HepG2 (cell line): ENCODE measurements around the gene SYCP2L. TPM values are rescaled to one million over a fixed set of nuclear protein-coding genes. Genes with fewer than 3 reads are reported as not detected.

ENCODE experiments used
- ATAC-seq: fragments of 200-7000 bp; cut with Tn5 transposase; 3 replicates; pipeline ENCODE4 v1.9.1; 2020; ENCODE audit warnings: mild to moderate bottlenecking, moderate library complexity
- BruUV-seq: library from RNA; stranded (reverse); fragments of 400-500 nt; replicated peaks from 2 replicates; lab custom pipeline; 2021; lab: Mats Ljungman, UMichigan
- CTCF ChIA-PET: fragments of 300-600 bp; formaldehyde crosslinking; extraction: SDS; loops from one replicate; lab custom pipeline; 2021; ENCODE audit warnings: low total read pairs, inconsistent platforms, low intra/inter-chr PET ratio; lab: Yijun Ruan, JAX
- POLR2A ChIA-PET: fragments of 350-600 bp; sonication (Branson Sonifier 250); formaldehyde crosslinking; loops from one replicate; lab custom pipeline; 2020; ENCODE audit warnings: antibody characterized with exemption, inconsistent platforms; lab: Yijun Ruan, JAX
- DNase-seq: peaks from one replicate; pipeline ENCODE4 v3.0.0-alpha.2; 2015; ENCODE audit warnings: low spot score
- FAIRE-seq: peaks from 3 replicates; lab custom pipeline; 2011; peaks lifted over from hg19 to GRCh38; lab: Jason Lieb, UNC
- H2AFZ ChIP-seq: one replicate; pipeline ENCODE4 v1.6.1; 2011; ENCODE audit warnings: low read length, inconsistent platforms
- H3K27ac ChIP-seq: fragments of 300-600 bp; 3 replicates; pipeline ENCODE4 v1.8.0; 2011; ENCODE audit warnings: mixed run types, mild to moderate bottlenecking, mixed read lengths, low read length, inconsistent platforms; ENCODE audit not compliant: insufficient read depth; ENCODE audit errors: extremely low read length
- H3K27me3 ChIP-seq, 2 experiments: fragments of 200-600 bp in 1 of 2; 2 replicates in 1 of 2; 3 replicates in 1 of 2; pipeline versions ENCODE4 v1.6.0 to v1.8.0; 2011; ENCODE audit warnings: low read length in 2 of 2, mild to moderate bottlenecking in 2 of 2, moderate library complexity in 2 of 2, inconsistent platforms in 1 of 2; ENCODE audit not compliant: insufficient read depth in 2 of 2, control insufficient read depth in 1 of 2
- H3K36me3 ChIP-seq, 2 experiments: fragments of 200-600 bp in 1 of 2; replicated peaks in 1 of 2; 2 replicates in 1 of 2; 3 replicates in 1 of 2; pipeline versions ENCODE4 v1.5.1 to v1.8.0; 2011; ENCODE audit warnings: low read length in 2 of 2, inconsistent platforms in 1 of 2; ENCODE audit not compliant: insufficient read depth in 2 of 2, control insufficient read depth in 1 of 2
- H3K4me1 ChIP-seq: 2 replicates; pipeline ENCODE4 v1.5.1; 2012; ENCODE audit warnings: low read length, inconsistent platforms; ENCODE audit not compliant: insufficient read depth
- H3K4me2 ChIP-seq: 2 replicates; pipeline ENCODE4 v1.6.0; 2011; ENCODE audit warnings: low read depth, low read length, inconsistent platforms
- H3K4me3 ChIP-seq, 3 experiments: fragments of 200-600 bp in 1 of 3; sonication (generic), shearing (Covaris generic) in 1 of 3; replicated peaks in 1 of 3; 2 replicates each; pipeline ENCODE4 v1.5.1; 2011 to 2016; ENCODE audit warnings: low read length in 3 of 3, inconsistent platforms in 2 of 3, low read depth in 2 of 3, mild to moderate bottlenecking in 2 of 3, control low read depth in 1 of 3, mixed read lengths in 1 of 3; ENCODE audit not compliant: insufficient read depth in 1 of 3
- H3K79me2 ChIP-seq: one replicate; pipeline ENCODE4 v1.6.1; 2011; ENCODE audit warnings: low read length, inconsistent platforms; ENCODE audit not compliant: insufficient read depth
- H3K9ac ChIP-seq: 2 replicates; pipeline ENCODE4 v1.6.0; 2011; ENCODE audit warnings: mild to moderate bottlenecking, low read depth, low read length, inconsistent platforms; ENCODE audit not compliant: insufficient read depth
- H3K9me3 ChIP-seq: 2 replicates; pipeline ENCODE4 v1.5.1; 2012; ENCODE audit warnings: mild to moderate bottlenecking, low read length
- H4K20me1 ChIP-seq: 2 replicates; pipeline ENCODE4 v1.6.0; 2011; ENCODE audit warnings: inconsistent platforms, mild to moderate bottlenecking, low read length, moderate library complexity; ENCODE audit not compliant: insufficient read depth
- CEBPB ChIP-seq: IDR thresholded peaks from 2 replicates; pipeline ENCODE4 v1.6.1; 2011; ENCODE audit warnings: low read depth, low read length, improper control_type of control experiment, borderline replicate concordance
- CEBPG ChIP-seq: IDR thresholded peaks from 2 replicates; pipeline ENCODE4 v1.6.1; 2016
- JUNB ChIP-seq: sonication (generic); formaldehyde crosslinking; IDR thresholded peaks from 2 replicates; pipeline ENCODE4 v1.8.0; 2022; ENCODE audit warnings: missing genetic modification reagents, mild to moderate bottlenecking, borderline replicate concordance
- NFYC ChIP-seq: IDR thresholded peaks from 2 replicates; pipeline ENCODE4 v1.6.1; 2016; ENCODE audit warnings: missing genetic modification reagents, missing compliant biosample characterization
- ZC3H4 ChIP-seq: sonication (generic); formaldehyde crosslinking; IDR thresholded peaks from 2 replicates; pipeline ENCODE4 v1.4.0; 2020; ENCODE audit warnings: missing genetic modification reagents, borderline replicate concordance
- ZNF253 ChIP-seq: sonication (generic); formaldehyde crosslinking; IDR thresholded peaks from 2 replicates; pipeline ENCODE4 v1.8.0; 2022; ENCODE audit warnings: mild to moderate bottlenecking, missing genetic modification reagents, borderline replicate concordance
- WGBS: methylation state at CpG from one replicate; pipeline ENCODE4 v1.1.6; 2017; ENCODE audit warnings: low lambda C conversion rate; 5-methylcytosine and 5-hydroxymethylcytosine counted together
- in situ Hi-C: cut with HindIII; loops from 2 replicates; pipeline ENCODE4 v1.10.0; 2017; ENCODE audit warnings: low pct_unique_long_range_greater_than_20kb; ENCODE audit not compliant: extremely low pct_ligation_motif_present
- intact Hi-C: fragments of 100-400 bp; cut with micrococcal nuclease; formaldehyde crosslinking; loops from one replicate; pipeline ENCODE4 v1.10.0; 2022; ENCODE audit not compliant: unreplicated experiment
- polyA plus RNA-seq, 8 experiments: library from polyadenylated mRNA; depleted of rRNA in 3 of 8; stranded (reverse) in 7 of 8; unstranded in 1 of 8; fragments of >200 nt; fragmentation: Illumina TruSeq in 4 of 8; extraction: Trizol in 4 of 8; gene quantifications; 2 replicates each; pipeline versions ENCODE4 v1.2.1 to v1.2.3, GENCODE V29; 2011 to 2016; ENCODE audit warnings: low read depth in 4 of 8, missing spikeins in 1 of 8, mixed read lengths in 1 of 8; ENCODE audit not compliant: insufficient read depth in 1 of 8
- total RNA-seq, 5 experiments: library from RNA; depleted of rRNA; stranded (reverse); fragments of >200 nt; fragmentation: Illumina TruSeq; extraction: Trizol; gene quantifications; 2 replicates each; pipeline ENCODE4 v1.2.3, GENCODE V29; 2016; ENCODE audit warnings: low read depth in 1 of 5

SYCP2L gene
- total and polyA plus RNA-seq, 2 of the 13 experiments (the other 11 are each of a cell fraction or from before 2014, with no cell fraction given) = 0.22 to 0.54 TPM

GRCh38 chr6:10901770-10902169 lies 14.9 kb downstream of the SYCP2L start:
- H3K4me3 ChIP-seq = no peak overlapping the region
- no peak overlapping the region for H3K27ac ChIP-seq
- 44% methylated on average over 4 of the region's 4 CpGs for WGBS
- no peak for ATAC-seq
- no TSS peak for BruUV-seq
- no peak overlapping the region for H2AFZ ChIP-seq
- no peak overlapping the region for H3K9ac ChIP-seq
- CTCF ChIA-PET = no interaction called here
- no peaks in the 10 kb centered on the region for H3K36me3 ChIP-seq
- no peak for FAIRE-seq
- intact Hi-C loops (no loop called here), in situ Hi-C loops (no loop called here)
- no peak for DNase-seq
- no peaks in the 10 kb centered on the region for H3K79me2 ChIP-seq
- H3K9me3 ChIP-seq = no peaks in the 10 kb centered on the region
- H4K20me1 ChIP-seq = no peaks in the 10 kb centered on the region
- H3K4me1 ChIP-seq = no peaks in the 10 kb centered on the region
- TF ChIP-seq NFYC (peak; percentile 11; the same call in 1 of the 2 replicates), ZC3H4 (no peak)
- no peaks in the 10 kb centered on the region; a peak in 1 of 5 replicates for H3K27me3 ChIP-seq
- no peak overlapping the region for H3K4me2 ChIP-seq
- POLR2A ChIA-PET = no interaction called here

DNA sequence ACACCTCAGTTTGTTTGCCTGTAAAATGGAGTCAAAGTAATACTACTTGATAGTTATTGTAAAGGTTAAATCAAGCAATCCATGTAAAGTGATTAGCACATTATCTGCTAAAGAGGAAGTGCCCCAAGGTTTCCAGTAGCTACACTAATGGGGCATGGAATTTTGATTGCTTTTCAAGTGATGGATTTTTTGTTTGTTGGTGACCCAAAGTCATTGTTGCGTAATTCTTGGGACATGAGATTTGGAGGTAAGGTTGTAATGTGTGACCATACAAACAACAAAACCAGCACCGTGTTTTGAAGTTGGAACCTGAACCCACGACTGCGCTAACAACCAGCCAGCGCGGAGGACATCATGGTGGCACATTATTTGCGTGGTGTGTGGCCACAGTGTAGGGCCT lies 17.2 kb downstream of the SYCP2L start:
- Histone ChIP-seq H3K79me2 (no peaks in the 10 kb centered on the region), H3K36me3 (no peaks in the 10 kb centered on the region), H3K27ac (no peak overlapping the region), H4K20me1 (no peaks in the 10 kb centered on the region), H3K4me2 (no peak overlapping the region), H3K4me1 (no peaks in the 10 kb centered on the region), H3K27me3 (no peaks in the 10 kb centered on the region; a peak in 1 of 5 replicates), H3K4me3 (no peak overlapping the region), H3K9me3 (no peaks in the 10 kb centered on the region), H3K9ac (no peak overlapping the region), H2AFZ (no peak overlapping the region)
- in situ Hi-C loops = no loop called here
- no peak for FAIRE-seq
- no TSS peak for BruUV-seq
- 72% methylated on average over 7 of the region's 7 CpGs for WGBS
- ChIA-PET POLR2A (no interaction called here), CTCF (no interaction called here)
- no peak for DNase-seq
- intact Hi-C loops = no loop called here
- TF ChIP-seq CEBPG (CRISPR knock-in tag) (peak; percentile 48; the same call in 1 of the 2 replicates), JUNB (no peak), CEBPB (peak; percentile 90), ZNF253 (no peak)
- ATAC-seq = no peak
